A549 (cell line): Measurements from ENCODE around the gene MLC1.

Experiments
- CHD2 ChIP-seq: fragments of 150-350 bp; IDR thresholded peaks from 2 replicates; pipeline ENCODE4 v1.6.1; 2014; ENCODE audit warnings: low read length; ENCODE audit not compliant: partially characterized antibody
- EP300 ChIP-seq, 2 experiments: fragments of >200 bp; sonication (Bioruptor Twin); formaldehyde crosslinking; IDR thresholded peaks; 2 replicates in 1 of 2; 3 replicates in 1 of 2; pipeline ENCODE4 v1.6.1; 2016 to 2017
- KDM5A ChIP-seq: fragments of 200-600 bp; sonication (generic); IDR thresholded peaks from 2 replicates; pipeline ENCODE4 v1.6.1; 2016; ENCODE audit warnings: antibody characterized with exemption, mild to moderate bottlenecking
- RNF2 ChIP-seq: fragments of 200-600 bp; sonication (generic); IDR thresholded peaks from 2 replicates; pipeline ENCODE4 v1.6.1; 2016; ENCODE audit warnings: low read depth, mild to moderate bottlenecking, antibody characterized with exemption, moderate library complexity, borderline replicate concordance
- TF ChIP-seq, protein P1 (sequence below): fragments of 200-600 bp; sonication (generic); IDR thresholded peaks from 2 replicates; pipeline ENCODE4 v1.6.1; 2016; ENCODE audit warnings: antibody characterized with exemption, mild to moderate bottlenecking, moderate library complexity
- TF ChIP-seq, protein P2 (sequence below): fragments of >200 bp; sonication (Bioruptor Twin); formaldehyde crosslinking; IDR thresholded peaks from 3 replicates; pipeline ENCODE4 v1.6.1; 2016

DNA sequence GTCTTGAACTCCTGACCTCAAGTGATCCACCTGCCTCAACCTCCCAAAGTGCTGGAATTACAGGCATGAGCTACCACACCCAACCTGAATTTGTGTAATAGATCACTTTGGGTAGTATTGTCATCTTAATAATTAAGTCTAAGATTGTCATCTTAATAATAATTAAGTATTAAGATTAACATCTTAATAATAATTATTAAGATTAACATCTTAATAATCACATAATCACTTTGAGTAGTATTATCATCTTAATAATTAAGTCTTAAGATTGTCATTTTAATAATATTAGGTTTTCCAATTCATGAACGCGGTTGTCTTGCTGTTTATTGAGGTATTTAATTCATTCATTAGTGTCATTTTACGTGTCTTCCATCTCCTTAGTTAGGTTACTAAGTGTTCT lies 12.8 kb upstream of the MLC1 start:
- no peak for TF ChIP-seq CHD2
- TF ChIP-seq EP300 (IDR thresholded peaks at IDR 0.05): no peak
- TF ChIP-seq, protein P1, sequence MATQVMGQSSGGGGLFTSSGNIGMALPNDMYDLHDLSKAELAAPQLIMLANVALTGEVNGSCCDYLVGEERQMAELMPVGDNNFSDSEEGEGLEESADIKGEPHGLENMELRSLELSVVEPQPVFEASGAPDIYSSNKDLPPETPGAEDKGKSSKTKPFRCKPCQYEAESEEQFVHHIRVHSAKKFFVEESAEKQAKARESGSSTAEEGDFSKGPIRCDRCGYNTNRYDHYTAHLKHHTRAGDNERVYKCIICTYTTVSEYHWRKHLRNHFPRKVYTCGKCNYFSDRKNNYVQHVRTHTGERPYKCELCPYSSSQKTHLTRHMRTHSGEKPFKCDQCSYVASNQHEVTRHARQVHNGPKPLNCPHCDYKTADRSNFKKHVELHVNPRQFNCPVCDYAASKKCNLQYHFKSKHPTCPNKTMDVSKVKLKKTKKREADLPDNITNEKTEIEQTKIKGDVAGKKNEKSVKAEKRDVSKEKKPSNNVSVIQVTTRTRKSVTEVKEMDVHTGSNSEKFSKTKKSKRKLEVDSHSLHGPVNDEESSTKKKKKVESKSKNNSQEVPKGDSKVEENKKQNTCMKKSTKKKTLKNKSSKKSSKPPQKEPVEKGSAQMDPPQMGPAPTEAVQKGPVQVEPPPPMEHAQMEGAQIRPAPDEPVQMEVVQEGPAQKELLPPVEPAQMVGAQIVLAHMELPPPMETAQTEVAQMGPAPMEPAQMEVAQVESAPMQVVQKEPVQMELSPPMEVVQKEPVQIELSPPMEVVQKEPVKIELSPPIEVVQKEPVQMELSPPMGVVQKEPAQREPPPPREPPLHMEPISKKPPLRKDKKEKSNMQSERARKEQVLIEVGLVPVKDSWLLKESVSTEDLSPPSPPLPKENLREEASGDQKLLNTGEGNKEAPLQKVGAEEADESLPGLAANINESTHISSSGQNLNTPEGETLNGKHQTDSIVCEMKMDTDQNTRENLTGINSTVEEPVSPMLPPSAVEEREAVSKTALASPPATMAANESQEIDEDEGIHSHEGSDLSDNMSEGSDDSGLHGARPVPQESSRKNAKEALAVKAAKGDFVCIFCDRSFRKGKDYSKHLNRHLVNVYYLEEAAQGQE: no peak
- TF ChIP-seq, protein P2, sequence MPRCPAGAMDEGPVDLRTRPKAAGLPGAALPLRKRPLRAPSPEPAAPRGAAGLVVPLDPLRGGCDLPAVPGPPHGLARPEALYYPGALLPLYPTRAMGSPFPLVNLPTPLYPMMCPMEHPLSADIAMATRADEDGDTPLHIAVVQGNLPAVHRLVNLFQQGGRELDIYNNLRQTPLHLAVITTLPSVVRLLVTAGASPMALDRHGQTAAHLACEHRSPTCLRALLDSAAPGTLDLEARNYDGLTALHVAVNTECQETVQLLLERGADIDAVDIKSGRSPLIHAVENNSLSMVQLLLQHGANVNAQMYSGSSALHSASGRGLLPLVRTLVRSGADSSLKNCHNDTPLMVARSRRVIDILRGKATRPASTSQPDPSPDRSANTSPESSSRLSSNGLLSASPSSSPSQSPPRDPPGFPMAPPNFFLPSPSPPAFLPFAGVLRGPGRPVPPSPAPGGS: no peak
- no peak for TF ChIP-seq RNF2
- TF ChIP-seq KDM5A: no peak
